ENCODE measurements around the gene CNNM2.
"Not testable (repeated sequence)": the region's sequence is repeated elsewhere in the genome, so short reads cannot be mapped to it uniquely, and the experiment has no call there.

The CNNM2 gene

GRCh38 chr10:102928442-102928841, 10.3 kb downstream of the CNNM2 start:
- not testable (repeated sequence) for H3K4me3 ChIP-seq (ENCODE audit: low read length); H3K4me1 ChIP-seq (ENCODE audit: insufficient read depth, low read length); H3K36me3 ChIP-seq (ENCODE audit: insufficient read depth, low read depth, low read length); H3K9ac ChIP-seq (ENCODE audit: low read depth, low read length); H3K27ac ChIP-seq (ENCODE audit: low read length); H3K27me3 ChIP-seq (ENCODE audit: insufficient read depth, low read length); H3K9me3 ChIP-seq (ENCODE audit: insufficient read depth, low read depth, low read length)

GRCh38 chr10:102930720-102931119, 12.6 kb downstream of the CNNM2 start:
- H3K9me3 ChIP-seq (ENCODE audit: insufficient read depth, low read depth, low read length) = no peaks in the 10 kb centered on the region
- H3K27me3 ChIP-seq (ENCODE audit: insufficient read depth, low read length) = no peaks in the 10 kb centered on the region
- H3K36me3 ChIP-seq (ENCODE audit: insufficient read depth, low read depth, low read length) = no peaks in the 10 kb centered on the region
- H3K4me1 ChIP-seq (ENCODE audit: insufficient read depth, low read length) = no peaks in the 10 kb centered on the region
- no peak overlapping the region for H3K27ac ChIP-seq (ENCODE audit: low read length)
- no peak overlapping the region for H3K9ac ChIP-seq (ENCODE audit: low read depth, low read length)
- no peak overlapping the region for H3K4me3 ChIP-seq (ENCODE audit: low read length)

DNA sequence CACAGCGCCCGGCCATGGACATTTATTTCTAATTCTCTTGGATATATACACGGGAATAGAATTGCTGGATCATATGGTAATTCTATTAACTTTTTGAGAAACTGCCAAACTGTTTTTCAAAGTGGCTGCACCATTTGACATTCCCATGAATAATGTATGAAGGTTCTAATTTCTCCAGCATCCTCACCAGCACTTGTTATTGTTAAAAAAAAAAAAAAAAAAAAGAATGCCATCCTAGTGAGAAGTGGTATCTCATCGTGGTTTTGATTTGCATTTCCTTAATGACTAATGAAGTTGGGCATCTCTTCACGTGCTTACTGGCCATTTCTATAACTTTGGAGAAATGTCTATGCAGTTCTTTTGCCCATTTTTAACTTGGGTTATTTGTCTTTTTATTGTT, 13.5 kb downstream of the CNNM2 start:
- Histone ChIP-seq H3K9me3 (ENCODE audit: insufficient read depth, low read depth, low read length) (no peaks in the 10 kb centered on the region), H3K4me3 (ENCODE audit: low read length) (no peak overlapping the region), H3K36me3 (ENCODE audit: insufficient read depth, low read depth, low read length) (no peaks in the 10 kb centered on the region), H3K27ac (ENCODE audit: low read length) (no peak overlapping the region), H3K4me1 (ENCODE audit: insufficient read depth, low read length) (no peaks in the 10 kb centered on the region), H3K27me3 (ENCODE audit: insufficient read depth, low read length) (no peaks in the 10 kb centered on the region), H3K9ac (ENCODE audit: low read depth, low read length) (no peak overlapping the region)

DNA sequence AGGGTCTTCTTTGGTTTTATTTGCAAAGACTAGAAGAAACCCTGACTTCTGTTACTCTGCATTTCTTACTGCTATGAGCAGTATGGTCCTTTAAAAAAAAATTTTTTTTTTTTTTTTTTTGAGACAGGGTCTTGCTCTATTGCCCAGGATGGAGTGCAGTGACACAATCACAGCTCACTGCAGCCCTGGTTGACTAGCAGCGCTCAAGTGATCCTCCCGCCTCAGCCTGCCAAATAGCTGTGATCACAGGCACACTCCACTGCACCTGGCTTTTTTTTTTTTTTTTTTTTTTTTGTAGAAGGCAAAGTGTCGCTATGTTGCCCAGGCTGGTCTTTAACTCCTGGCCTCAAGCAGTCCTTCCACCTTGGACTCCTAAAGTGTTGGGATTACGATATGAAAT, 17.4 kb downstream of the CNNM2 start:
- Histone ChIP-seq H3K4me3 (ENCODE audit: low read length) (no peak overlapping the region), H3K27ac (ENCODE audit: low read length) (no peak overlapping the region), H3K36me3 (ENCODE audit: insufficient read depth, low read depth, low read length) (no peaks in the 10 kb centered on the region), H3K4me1 (ENCODE audit: insufficient read depth, low read length) (no peaks in the 10 kb centered on the region), H3K9ac (ENCODE audit: low read depth, low read length) (no peak overlapping the region), H3K27me3 (ENCODE audit: insufficient read depth, low read length) (no peaks in the 10 kb centered on the region), H3K9me3 (ENCODE audit: insufficient read depth, low read depth, low read length) (no peaks in the 10 kb centered on the region)

GRCh38 chr10:102935939-102936605, 18.0 kb downstream of the CNNM2 start:
- H3K4me1 ChIP-seq (ENCODE audit: insufficient read depth, low read length) = no peaks in the 10 kb centered on the region
- no peaks in the 10 kb centered on the region for H3K36me3 ChIP-seq (ENCODE audit: insufficient read depth, low read depth, low read length)
- H3K9ac ChIP-seq (ENCODE audit: low read depth, low read length) = no peak overlapping the region
- H3K27me3 ChIP-seq (ENCODE audit: insufficient read depth, low read length) = no peaks in the 10 kb centered on the region
- no peaks in the 10 kb centered on the region for H3K9me3 ChIP-seq (ENCODE audit: insufficient read depth, low read depth, low read length)
- no peak overlapping the region for H3K4me3 ChIP-seq (ENCODE audit: low read length)
- H3K27ac ChIP-seq (ENCODE audit: low read length) = no peak overlapping the region

DNA sequence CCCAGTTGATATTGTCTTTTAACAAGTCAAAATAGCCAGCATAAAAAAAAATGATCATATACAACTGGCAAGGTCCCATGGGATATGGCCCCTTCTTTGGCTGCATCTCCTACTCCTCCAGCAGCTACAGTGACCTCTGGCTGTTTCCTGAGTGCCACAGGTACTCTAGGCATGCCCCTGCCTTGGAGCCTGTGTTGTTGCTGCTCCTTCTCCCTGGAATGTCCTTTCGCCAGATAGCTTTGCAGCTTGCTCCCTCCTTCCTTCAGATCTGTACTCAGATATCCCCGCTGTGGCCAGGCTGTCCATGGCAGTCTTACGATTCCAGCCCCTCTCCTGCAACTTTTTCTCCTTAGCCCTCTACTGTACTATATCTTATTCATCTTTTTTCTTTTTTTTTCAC, 23.3 kb downstream of the CNNM2 start:
- no peaks in the 10 kb centered on the region for H3K36me3 ChIP-seq (ENCODE audit: insufficient read depth, low read depth, low read length)
- H3K4me3 ChIP-seq (ENCODE audit: low read length) = no peak overlapping the region
- H3K9ac ChIP-seq (ENCODE audit: low read depth, low read length) = no peak overlapping the region
- no peaks in the 10 kb centered on the region for H3K9me3 ChIP-seq (ENCODE audit: insufficient read depth, low read depth, low read length)
- no peaks in the 10 kb centered on the region for H3K27me3 ChIP-seq (ENCODE audit: insufficient read depth, low read length)
- H3K27ac ChIP-seq (ENCODE audit: low read length) = no peak overlapping the region
- peaks cover 11% of the 10 kb centered on the region for H3K4me1 ChIP-seq (ENCODE audit: insufficient read depth, low read length)

DNA sequence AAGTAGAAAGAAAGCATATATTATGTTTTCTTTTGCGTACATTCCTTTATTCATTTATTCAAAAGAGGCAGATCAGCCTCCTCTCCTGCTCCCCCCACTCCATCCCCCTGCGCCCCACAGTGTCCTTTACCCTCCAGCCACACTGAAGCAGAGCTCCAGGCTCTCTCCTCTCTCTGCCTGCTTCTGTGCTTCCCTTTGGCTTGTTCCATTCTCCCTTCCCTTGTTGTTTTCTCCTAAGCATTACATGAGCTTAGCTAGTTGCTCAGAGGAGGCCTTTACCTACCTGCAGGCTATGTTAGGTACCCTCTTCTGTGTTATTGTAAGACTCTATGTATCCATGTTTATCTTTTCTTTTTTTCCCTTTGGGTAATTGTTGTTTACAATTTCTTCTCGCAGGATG, 27.4 kb downstream of the CNNM2 start:
- Histone ChIP-seq H3K9me3 (ENCODE audit: insufficient read depth, low read depth, low read length) (no peaks in the 10 kb centered on the region), H3K4me3 (ENCODE audit: low read length) (no peak overlapping the region), H3K27me3 (ENCODE audit: insufficient read depth, low read length) (no peaks in the 10 kb centered on the region), H3K27ac (ENCODE audit: low read length) (no peak overlapping the region), H3K4me1 (ENCODE audit: insufficient read depth, low read length) (peaks cover 11% of the 10 kb centered on the region), H3K9ac (ENCODE audit: low read depth, low read length) (no peak overlapping the region), H3K36me3 (ENCODE audit: insufficient read depth, low read depth, low read length) (no peaks in the 10 kb centered on the region)

- H3K9me3 ChIP-seq (ENCODE audit: insufficient read depth, low read depth, low read length) = no peaks in the 10 kb centered on the region
- no peak overlapping the region for H3K9ac ChIP-seq (ENCODE audit: low read depth, low read length)
- no peak overlapping the region for H3K27ac ChIP-seq (ENCODE audit: low read length)
- no peaks in the 10 kb centered on the region for H3K36me3 ChIP-seq (ENCODE audit: insufficient read depth, low read depth, low read length)
- no peak overlapping the region for H3K4me3 ChIP-seq (ENCODE audit: low read length)
- H3K4me1 ChIP-seq (ENCODE audit: insufficient read depth, low read length) = peaks cover 11% of the 10 kb centered on the region
- H3K27me3 ChIP-seq (ENCODE audit: insufficient read depth, low read length) = no peaks in the 10 kb centered on the region
These were observed 27.9 kb downstream of the CNNM2 start for GRCh38 chr10:102945962-102946361.

DNA sequence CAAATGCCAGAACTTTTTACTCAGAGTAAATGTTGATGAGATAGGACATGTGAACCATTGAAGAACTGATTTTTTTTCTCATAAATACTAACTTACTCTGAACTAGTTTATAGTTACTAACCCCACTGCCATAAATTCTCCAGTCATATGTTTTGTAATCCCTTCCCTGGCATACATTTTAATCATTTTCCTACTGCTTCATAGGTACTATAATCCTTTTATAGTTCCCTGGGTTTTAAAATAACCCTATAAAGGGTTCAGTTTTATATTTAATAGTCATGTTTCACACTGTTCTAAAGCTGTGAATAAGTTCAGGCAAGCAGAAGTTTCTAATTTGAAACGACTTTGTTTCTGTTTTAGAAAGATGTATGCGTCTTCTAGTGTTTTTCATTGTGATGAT, 28.9 kb downstream of the CNNM2 start:
- no peaks in the 10 kb centered on the region for H3K9me3 ChIP-seq (ENCODE audit: insufficient read depth, low read depth, low read length)
- H3K4me1 ChIP-seq (ENCODE audit: insufficient read depth, low read length) = peaks cover 11% of the 10 kb centered on the region
- H3K4me3 ChIP-seq (ENCODE audit: low read length) = no peak overlapping the region
- H3K27ac ChIP-seq (ENCODE audit: low read length) = no peak overlapping the region
- no peaks in the 10 kb centered on the region for H3K36me3 ChIP-seq (ENCODE audit: insufficient read depth, low read depth, low read length)
- H3K27me3 ChIP-seq (ENCODE audit: insufficient read depth, low read length) = no peaks in the 10 kb centered on the region
- H3K9ac ChIP-seq (ENCODE audit: low read depth, low read length) = no peak overlapping the region

- Histone ChIP-seq H3K4me1 (ENCODE audit: insufficient read depth, low read length) (peaks cover 11% of the 10 kb centered on the region), H3K9me3 (ENCODE audit: insufficient read depth, low read depth, low read length) (no peaks in the 10 kb centered on the region), H3K4me3 (ENCODE audit: low read length) (no peak overlapping the region), H3K36me3 (ENCODE audit: insufficient read depth, low read depth, low read length) (no peaks in the 10 kb centered on the region), H3K27ac (ENCODE audit: low read length) (no peak overlapping the region), H3K27me3 (ENCODE audit: insufficient read depth, low read length) (no peaks in the 10 kb centered on the region), H3K9ac (ENCODE audit: low read depth, low read length) (no peak overlapping the region)
These were observed 30.1 kb downstream of the CNNM2 start for GRCh38 chr10:102948176-102948575.

DNA sequence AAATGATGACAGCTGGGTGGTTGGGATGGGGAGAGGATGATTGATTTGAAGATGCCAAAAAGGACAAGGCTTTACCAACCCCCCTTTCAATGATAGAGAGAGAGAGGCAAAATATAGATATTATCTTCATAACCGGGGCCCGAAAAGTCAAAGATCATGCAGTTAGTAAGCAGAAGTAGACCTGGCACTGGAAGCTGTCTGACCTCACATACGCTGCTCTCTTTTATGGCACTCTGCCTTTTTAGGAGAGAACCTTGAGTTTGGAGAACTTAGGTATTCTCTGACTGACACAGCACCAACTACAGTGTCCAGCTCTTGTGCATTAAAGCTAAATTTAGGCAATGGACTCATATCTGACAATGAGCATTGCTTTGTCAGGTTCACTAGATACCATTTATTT, 30.7 kb downstream of the CNNM2 start:
- H3K9me3 ChIP-seq (ENCODE audit: insufficient read depth, low read depth, low read length) = no peaks in the 10 kb centered on the region

DNA sequence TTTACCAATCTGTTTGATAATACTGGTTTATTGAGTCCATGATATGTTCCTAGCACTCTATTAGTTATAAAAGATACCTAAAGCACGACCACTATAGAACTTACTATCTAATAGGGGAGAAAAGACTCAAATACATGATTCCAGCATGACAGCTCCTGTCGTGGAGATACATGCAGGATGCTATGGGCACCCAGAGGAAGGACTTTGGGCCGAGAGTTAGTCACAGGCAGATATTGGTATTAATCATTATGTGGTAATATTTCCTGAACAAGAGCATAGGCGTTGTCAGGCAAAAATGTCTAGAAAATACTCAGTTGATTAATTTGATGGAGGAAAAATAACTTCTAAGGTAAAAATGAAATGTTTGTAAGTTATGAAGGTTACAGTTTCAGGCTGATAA, 31.8 kb downstream of the CNNM2 start:
- no peak overlapping the region for H3K4me3 ChIP-seq (ENCODE audit: low read length)
- no peak overlapping the region for H3K9ac ChIP-seq (ENCODE audit: low read depth, low read length)
- H3K27ac ChIP-seq (ENCODE audit: low read length) = no peak overlapping the region
- no peaks in the 10 kb centered on the region for H3K27me3 ChIP-seq (ENCODE audit: insufficient read depth, low read length)
- no peaks in the 10 kb centered on the region for H3K9me3 ChIP-seq (ENCODE audit: insufficient read depth, low read depth, low read length)
- no peaks in the 10 kb centered on the region for H3K36me3 ChIP-seq (ENCODE audit: insufficient read depth, low read depth, low read length)
- peaks cover 11% of the 10 kb centered on the region for H3K4me1 ChIP-seq (ENCODE audit: insufficient read depth, low read length)

More for the DNA sequence above, 30.7 kb downstream of the CNNM2 start:
- no peak overlapping the region for H3K9ac ChIP-seq (ENCODE audit: low read depth, low read length)
- no peak overlapping the region for H3K4me3 ChIP-seq (ENCODE audit: low read length)
- H3K27ac ChIP-seq (ENCODE audit: low read length) = no peak overlapping the region
- peaks cover 11% of the 10 kb centered on the region for H3K4me1 ChIP-seq (ENCODE audit: insufficient read depth, low read length)
- no peaks in the 10 kb centered on the region for H3K36me3 ChIP-seq (ENCODE audit: insufficient read depth, low read depth, low read length)
- no peaks in the 10 kb centered on the region for H3K27me3 ChIP-seq (ENCODE audit: insufficient read depth, low read length)
